CD4-positive, alpha-beta T cell treated with Interferon alpha-2 for 1 hour (primary cell): ENCODE results near the gene MMP15.

ENCODE experiments used
- DNase-seq, 2 donors: peaks; one replicate each; pipeline ENCODE4 v3.0.0-alpha.2; 2020 to 2022

Gene MMP15

GRCh38 chr16:58037365-58038057 lies 12.0 kb downstream of the MMP15 start:
- DNase-seq: no peak

GRCh38 chr16:58038219-58038641 lies 12.7 kb downstream of the MMP15 start:
- DNase-seq: no peak

- no peak for DNase-seq
Observed at GRCh38 chr16:58039829-58040495, 14.4 kb downstream of the MMP15 start.

- no peak for DNase-seq
Observed at GRCh38 chr16:58040496-58040846, 14.9 kb downstream of the MMP15 start.

- DNase-seq: no peak
Observed at GRCh38 chr16:58040945-58041627, 15.5 kb downstream of the MMP15 start.

- no peak for DNase-seq
Observed at GRCh38 chr16:58041628-58041955, 16.0 kb downstream of the MMP15 start.

GRCh38 chr16:58042001-58042885 lies 16.7 kb downstream of the MMP15 start:
- DNase-seq: no peak

GRCh38 chr16:58042886-58043515 lies 17.4 kb downstream of the MMP15 start:
- no peak for DNase-seq

GRCh38 chr16:58043571-58044155 lies 18.1 kb downstream of the MMP15 start:
- no peak for DNase-seq

GRCh38 chr16:58044266-58045019 lies 18.9 kb downstream of the MMP15 start:
- no peak for DNase-seq

GRCh38 chr16:58045096-58045495 lies 19.5 kb downstream of the MMP15 start:
- no peak for DNase-seq

- no peak for DNase-seq
Observed at GRCh38 chr16:58046054-58046881, 20.7 kb downstream of the MMP15 start.

GRCh38 chr16:58046936-58047335 lies 21.4 kb downstream of the MMP15 start:
- no peak for DNase-seq

- DNase-seq: no peak
Observed at GRCh38 chr16:58047557-58048348, 22.2 kb downstream of the MMP15 start.

GRCh38 chr16:58048494-58049231 lies 23.1 kb downstream of the MMP15 start:
- no peak for DNase-seq

GRCh38 chr16:58049232-58050185 lies 24.0 kb downstream of the MMP15 start:
- DNase-seq: no peak

GRCh38 chr16:58051296-58051695 lies 25.7 kb downstream of the MMP15 start:
- no peak for DNase-seq
